ENCODE data around the gene MCM5. TPM values are rescaled to one million over a fixed set of nuclear protein-coding genes. Genes with fewer than 3 reads are reported as not detected.

Gene MCM5
- total and polyA plus RNA-seq, 2 experiments from 2014 or later, result 34.4 to 51.5 TPM

- WGBS, 2 experiments (ENCODE audit: low coverage in 1 of 2, low lambda C conversion rate in 2 of 2, missing lambda C conversion rate in 2 of 2), result 80 to 84% methylated on average over 3 of the region's 3 CpGs
- DNase-seq, result no peak
Observed at GRCh38 chr22:35440129-35440528, 40.2 kb downstream of the MCM5 start.

GRCh38 chr22:35441489-35442100 lies 41.7 kb downstream of the MCM5 start:
- H3K9ac ChIP-seq, result no peak overlapping the region
- in situ Hi-C loops (cut with MboI), result loop anchor here (25.0 kb wide), 1 partner anchor 671 kb away; no protein-coding TSS in a partner anchor
- TF ChIP-seq EZH2 (IDR thresholded peaks at IDR 0.05; ENCODE audit: insufficient read depth, poor library complexity, severe bottlenecking) (no peak), EZH2phosphoT487 (IDR thresholded peaks at IDR 0.05; ENCODE audit: insufficient read depth, low read depth) (no peak)

More at GRCh38 chr22:35440129-35440528, 40.2 kb downstream of the MCM5 start:
- in situ Hi-C loops (cut with MboI), result loop anchor here (25.0 kb wide), 1 partner anchor 672 kb away; no protein-coding TSS in a partner anchor
- Histone ChIP-seq H3F3A (ENCODE audit: insufficient read depth) (no peaks in the 10 kb centered on the region), H3K27ac (no peak overlapping the region), H3K79me2 (ENCODE audit: insufficient read depth) (no peaks in the 10 kb centered on the region), H4K20me1 (ENCODE audit: insufficient read depth) (no peaks in the 10 kb centered on the region), H3K9me2 (ENCODE audit: insufficient read depth) (no peaks in the 10 kb centered on the region), H3K4me3 (no peak overlapping the region), H3K27me3 (replicated peaks; ENCODE audit: insufficient read depth) (no peaks in the 10 kb centered on the region), H2AFZ (no peak overlapping the region), H3K4me2 (ENCODE audit: unreplicated experiment) (no peak overlapping the region), H3K9me3 (ENCODE audit: low read depth) (no peaks in the 10 kb centered on the region), H3K9ac (no peak overlapping the region), H3K4me1 (ENCODE audit: insufficient read depth) (no peaks in the 10 kb centered on the region), H3K36me3 (ENCODE audit: low read depth) (no peaks in the 10 kb centered on the region)
- no peak for TF ChIP-seq EZH2 (IDR thresholded peaks at IDR 0.05; ENCODE audit: insufficient read depth, poor library complexity, severe bottlenecking)
- no peak for TF ChIP-seq EZH2phosphoT487 (IDR thresholded peaks at IDR 0.05; ENCODE audit: insufficient read depth, low read depth)

GRCh38 chr22:35442471-35442870 lies 42.5 kb downstream of the MCM5 start:
- in situ Hi-C loops (cut with MboI), result loop anchor here (25.0 kb wide), 1 partner anchor 670 kb away; no protein-coding TSS in a partner anchor

More at GRCh38 chr22:35441489-35442100, 41.7 kb downstream of the MCM5 start:
- H3K9me3 ChIP-seq (ENCODE audit: low read depth), result no peaks in the 10 kb centered on the region
- no peak overlapping the region for H3K4me3 ChIP-seq
- no peaks in the 10 kb centered on the region for H4K20me1 ChIP-seq (ENCODE audit: insufficient read depth)
- no peak overlapping the region for H3K4me2 ChIP-seq (ENCODE audit: unreplicated experiment)
- H3F3A ChIP-seq (ENCODE audit: insufficient read depth), result no peaks in the 10 kb centered on the region
- no peaks in the 10 kb centered on the region for H3K9me2 ChIP-seq (ENCODE audit: insufficient read depth)
- H3K4me1 ChIP-seq (ENCODE audit: insufficient read depth), result peaks cover 8% of the 10 kb centered on the region
- 85 to 88% methylated on average over 9 of the region's 9 CpGs for WGBS, 2 experiments (ENCODE audit: low coverage in 1 of 2, low lambda C conversion rate in 2 of 2, missing lambda C conversion rate in 2 of 2)
- H3K36me3 ChIP-seq (ENCODE audit: low read depth), result no peaks in the 10 kb centered on the region
- no peaks in the 10 kb centered on the region for H3K79me2 ChIP-seq (ENCODE audit: insufficient read depth)
- no peak overlapping the region for H3K27ac ChIP-seq
- H3K27me3 ChIP-seq (replicated peaks; ENCODE audit: insufficient read depth), result no peaks in the 10 kb centered on the region
- H2AFZ ChIP-seq, result no peak overlapping the region
- no peak for DNase-seq

GRCh38 chr22:35443338-35443737 lies 43.4 kb downstream of the MCM5 start:
- Histone ChIP-seq H3K4me2 (ENCODE audit: unreplicated experiment) (no peak overlapping the region), H3K4me3 (no peak overlapping the region), H3K4me1 (ENCODE audit: insufficient read depth) (peaks cover 11% of the 10 kb centered on the region), H2AFZ (no peak overlapping the region), H3F3A (ENCODE audit: insufficient read depth) (no peaks in the 10 kb centered on the region), H3K9ac (no peak overlapping the region), H3K9me3 (ENCODE audit: low read depth) (no peaks in the 10 kb centered on the region), H3K27me3 (replicated peaks; ENCODE audit: insufficient read depth) (no peaks in the 10 kb centered on the region), H3K79me2 (ENCODE audit: insufficient read depth) (no peaks in the 10 kb centered on the region), H4K20me1 (ENCODE audit: insufficient read depth) (no peaks in the 10 kb centered on the region), H3K36me3 (ENCODE audit: low read depth) (no peaks in the 10 kb centered on the region), H3K9me2 (ENCODE audit: insufficient read depth) (no peaks in the 10 kb centered on the region), H3K27ac (no peak overlapping the region)
- in situ Hi-C loops (cut with MboI), result loop anchor here (25.0 kb wide), 1 partner anchor 669 kb away; no protein-coding TSS in a partner anchor
- DNase-seq, result no peak
- 86 to 88% methylated on average over 6 of the region's 6 CpGs for WGBS, 2 experiments (ENCODE audit: low coverage in 1 of 2, low lambda C conversion rate in 2 of 2, missing lambda C conversion rate in 2 of 2)
- TF ChIP-seq EZH2 (IDR thresholded peaks at IDR 0.05; ENCODE audit: insufficient read depth, poor library complexity, severe bottlenecking), result no peak
- no peak for TF ChIP-seq EZH2phosphoT487 (IDR thresholded peaks at IDR 0.05; ENCODE audit: insufficient read depth, low read depth)

More at GRCh38 chr22:35442471-35442870, 42.5 kb downstream of the MCM5 start:
- H2AFZ ChIP-seq, result no peak overlapping the region
- H3K27ac ChIP-seq, result no peak overlapping the region
- no peak for TF ChIP-seq EZH2 (IDR thresholded peaks at IDR 0.05; ENCODE audit: insufficient read depth, poor library complexity, severe bottlenecking)
- TF ChIP-seq EZH2phosphoT487 (IDR thresholded peaks at IDR 0.05; ENCODE audit: insufficient read depth, low read depth), result no peak
- H3K79me2 ChIP-seq (ENCODE audit: insufficient read depth), result no peaks in the 10 kb centered on the region
- H3K4me3 ChIP-seq, result no peak overlapping the region
- no peak for DNase-seq
- 79 to 85% methylated on average over 6 of the region's 6 CpGs for WGBS, 2 experiments (ENCODE audit: low coverage in 1 of 2, low lambda C conversion rate in 2 of 2, missing lambda C conversion rate in 2 of 2)
- no peak overlapping the region for H3K9ac ChIP-seq
- no peaks in the 10 kb centered on the region for H3K36me3 ChIP-seq (ENCODE audit: low read depth)
- no peak overlapping the region for H3K4me2 ChIP-seq (ENCODE audit: unreplicated experiment)
- H3F3A ChIP-seq (ENCODE audit: insufficient read depth), result no peaks in the 10 kb centered on the region
- H3K4me1 ChIP-seq (ENCODE audit: insufficient read depth), result peaks cover 11% of the 10 kb centered on the region
- H3K9me2 ChIP-seq (ENCODE audit: insufficient read depth), result no peaks in the 10 kb centered on the region
- no peaks in the 10 kb centered on the region for H4K20me1 ChIP-seq (ENCODE audit: insufficient read depth)
- H3K27me3 ChIP-seq (replicated peaks; ENCODE audit: insufficient read depth), result no peaks in the 10 kb centered on the region
- H3K9me3 ChIP-seq (ENCODE audit: low read depth), result no peaks in the 10 kb centered on the region
